Panc1 (cell line): ENCODE measurements around the gene CAMK2A. TPM values are rescaled to one million over a fixed set of nuclear protein-coding genes. Genes with fewer than 3 reads are reported as not detected.
A peak's percentile ranks its signal among the peaks of the same experiment; 100 is the strongest.

Experiments
- ATAC-seq: fragments of 200-7000 bp; cut with Tn5 transposase; 2 replicates; pipeline ENCODE4 v1.9.1; 2020; ENCODE audit warnings: mild to moderate bottlenecking, moderate library complexity
- BruUV-seq: library from RNA; stranded (reverse); fragments of 400-500 nt; replicated peaks from 2 replicates; lab custom pipeline; 2021; lab: Mats Ljungman, UMichigan
- CTCF ChIA-PET: fragments of 300-600 bp; sonication (Branson Sonifier 250); formaldehyde crosslinking; loops from one replicate; lab custom pipeline; 2022; ENCODE audit warnings: antibody characterized with exemption; lab: Charles Lee
- POLR2A ChIA-PET: fragments of 300-600 bp; sonication (Branson Sonifier 250); formaldehyde crosslinking; loops from one replicate; lab custom pipeline; 2022; ENCODE audit warnings: antibody characterized with exemption; lab: Charles Lee
- DNase-seq: peaks from one replicate; pipeline ENCODE4 v3.0.0-alpha.2; 2010; ENCODE audit warnings: low read depth, low spot score
- H3K27ac ChIP-seq: 2 replicates; pipeline ENCODE4 v1.5.1; 2011; ENCODE audit warnings: mild to moderate bottlenecking, low read length, inconsistent platforms
- H3K27me3 ChIP-seq: fragments of 200-500 bp; sonication (Bioruptor generic); 2 replicates; pipeline ENCODE4 v1.6.0; 2014; ENCODE audit warnings: low read length, inconsistent platforms; ENCODE audit not compliant: control insufficient read depth, insufficient read depth
- H3K36me3 ChIP-seq: fragments of 200-500 bp; sonication (Bioruptor generic); 2 replicates; pipeline ENCODE4 v1.5.1; 2014; ENCODE audit warnings: inconsistent platforms, mild to moderate bottlenecking, low read length, moderate library complexity; ENCODE audit not compliant: control insufficient read depth, insufficient read depth
- H3K4me1 ChIP-seq: 2 replicates; pipeline ENCODE4 v1.5.1; 2011; ENCODE audit warnings: inconsistent platforms, mild to moderate bottlenecking, low read length, moderate library complexity; ENCODE audit not compliant: control insufficient read depth, insufficient read depth
- H3K4me3 ChIP-seq, 2 experiments: 2 replicates each; pipeline ENCODE4 v1.5.1; 2011 to 2012; ENCODE audit warnings: low read depth in 2 of 2, low read length in 2 of 2, mild to moderate bottlenecking in 2 of 2, inconsistent platforms in 1 of 2, moderate library complexity in 1 of 2
- H3K9me3 ChIP-seq: fragments of 200-500 bp; sonication (Bioruptor generic); 2 replicates; pipeline ENCODE4 v1.5.1; 2014; ENCODE audit warnings: low read depth, mild to moderate bottlenecking, inconsistent platforms, low read length, moderate library complexity; ENCODE audit not compliant: control insufficient read depth, insufficient read depth
- POLR2AphosphoS5 ChIP-seq: IDR thresholded peaks from 2 replicates; pipeline ENCODE4 v1.6.1; 2012; ENCODE audit warnings: mild to moderate bottlenecking, low read depth, low read length, moderate library complexity
- REST ChIP-seq, 2 experiments: IDR thresholded peaks; 2 replicates each; pipeline ENCODE4 v1.6.1; 2011 to 2012; ENCODE audit warnings: low read depth in 2 of 2, control low read depth in 1 of 2, low read length in 1 of 2, mild to moderate bottlenecking in 1 of 2, moderate library complexity in 1 of 2; ENCODE audit not compliant: insufficient read depth in 1 of 2
- SIN3A ChIP-seq: IDR thresholded peaks from 2 replicates; pipeline ENCODE4 v1.6.1; 2012; ENCODE audit warnings: low read depth, mild to moderate bottlenecking, low read length, moderate library complexity, borderline replicate concordance; ENCODE audit not compliant: insufficient read depth
- TCF7L2 ChIP-seq: IDR thresholded peaks from 2 replicates; pipeline ENCODE4 v1.6.1; 2011; ENCODE audit warnings: mild to moderate bottlenecking, low read depth, low read length, inconsistent platforms
- in situ Hi-C: cut with HindIII; loops from 2 replicates; pipeline ENCODE4 v1.10.0; 2016; ENCODE audit warnings: low sequenced_read_pairs, low pct_unique_long_range_greater_than_20kb
- intact Hi-C: fragments of 100-400 bp; cut with micrococcal nuclease; formaldehyde crosslinking; loops from one replicate; pipeline ENCODE4 v1.10.0; 2022; ENCODE audit not compliant: unreplicated experiment
- total RNA-seq: library from RNA; stranded (reverse); gene quantifications from one replicate; pipeline ENCODE4 v1.2.1, GENCODE V29; 2021; ENCODE audit not compliant: unreplicated experiment
- TF ChIP-seq, protein P1 (sequence below): fragments of 450-650 bp; IDR thresholded peaks from 2 replicates; pipeline ENCODE4 v1.5.1; 2017; ENCODE audit warnings: mild to moderate bottlenecking

The CAMK2A gene
- total RNA-seq, 1 experiment from 2014 or later: 0.51 TPM

DNA sequence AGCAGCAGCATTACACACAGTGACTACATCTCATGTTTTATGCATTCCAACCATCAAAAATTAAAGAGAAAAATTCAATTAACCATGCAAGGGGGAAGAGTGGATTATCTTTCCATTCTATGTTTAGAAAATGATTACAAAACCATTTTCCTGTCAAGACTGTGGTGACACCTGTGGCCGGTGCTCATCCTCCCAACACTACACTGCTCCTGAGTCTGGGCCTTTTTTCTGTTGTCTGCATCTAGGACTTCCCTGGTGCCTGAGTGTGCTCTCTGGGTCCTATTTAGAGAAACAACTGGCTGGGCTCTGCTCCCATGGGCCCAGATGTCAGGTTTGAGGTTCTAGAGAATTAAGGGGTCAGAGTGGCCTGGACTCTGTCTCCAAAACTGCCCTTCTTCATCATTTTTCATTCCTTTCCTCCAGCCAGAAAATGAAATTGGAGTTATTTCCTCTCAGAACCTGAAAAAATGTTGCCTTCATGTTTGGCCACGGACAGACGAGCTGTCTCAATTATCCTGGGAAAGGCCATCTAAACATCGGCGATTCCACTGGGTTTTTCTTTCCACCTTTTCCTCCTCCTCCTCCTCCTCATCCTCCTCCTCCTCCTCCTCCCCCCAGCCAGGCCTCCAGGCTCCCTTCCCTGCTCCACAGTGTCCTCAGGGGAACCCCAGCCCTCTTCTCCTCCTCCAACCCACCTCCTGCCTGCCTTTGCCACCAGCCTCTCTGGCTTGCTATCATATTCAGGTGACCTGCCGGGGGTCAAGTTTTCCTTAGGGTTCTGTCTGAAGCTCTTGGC, 24.5 kb upstream of the CAMK2A start:
- Histone ChIP-seq H3K4me3 (no peak overlapping the region), H3K9me3 (no peaks in the 10 kb centered on the region; the same call in 1 of the 2 replicates), H3K27ac (peak overlapping the region; percentile 57), H3K27me3 (no peaks in the 10 kb centered on the region), H3K4me1 (peaks cover 30% of the 10 kb centered on the region), H3K36me3 (no peaks in the 10 kb centered on the region)
- CTCF ChIA-PET: no interaction called here
- TF ChIP-seq REST (IDR thresholded peaks at IDR 0.05; ENCODE audit: insufficient read depth in 1 of 2, low read depth in 2 of 2, low read length in 1 of 2): no peak
- TF ChIP-seq, protein P1, sequence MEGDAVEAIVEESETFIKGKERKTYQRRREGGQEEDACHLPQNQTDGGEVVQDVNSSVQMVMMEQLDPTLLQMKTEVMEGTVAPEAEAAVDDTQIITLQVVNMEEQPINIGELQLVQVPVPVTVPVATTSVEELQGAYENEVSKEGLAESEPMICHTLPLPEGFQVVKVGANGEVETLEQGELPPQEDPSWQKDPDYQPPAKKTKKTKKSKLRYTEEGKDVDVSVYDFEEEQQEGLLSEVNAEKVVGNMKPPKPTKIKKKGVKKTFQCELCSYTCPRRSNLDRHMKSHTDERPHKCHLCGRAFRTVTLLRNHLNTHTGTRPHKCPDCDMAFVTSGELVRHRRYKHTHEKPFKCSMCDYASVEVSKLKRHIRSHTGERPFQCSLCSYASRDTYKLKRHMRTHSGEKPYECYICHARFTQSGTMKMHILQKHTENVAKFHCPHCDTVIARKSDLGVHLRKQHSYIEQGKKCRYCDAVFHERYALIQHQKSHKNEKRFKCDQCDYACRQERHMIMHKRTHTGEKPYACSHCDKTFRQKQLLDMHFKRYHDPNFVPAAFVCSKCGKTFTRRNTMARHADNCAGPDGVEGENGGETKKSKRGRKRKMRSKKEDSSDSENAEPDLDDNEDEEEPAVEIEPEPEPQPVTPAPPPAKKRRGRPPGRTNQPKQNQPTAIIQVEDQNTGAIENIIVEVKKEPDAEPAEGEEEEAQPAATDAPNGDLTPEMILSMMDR: no peak
- no peak for TF ChIP-seq SIN3A
- TF ChIP-seq POLR2AphosphoS5: no peak
- no peak for TF ChIP-seq TCF7L2
- ATAC-seq (no peak), DNase-seq (no peak)
- no TSS peak for BruUV-seq
- intact Hi-C loops: no loop called here
- POLR2A ChIA-PET: interaction anchor here (0.9 kb wide), 1 partner anchor 246 kb away, joined by 3 read pairs; no protein-coding TSS in a partner anchor
- in situ Hi-C loops: no loop called here

GRCh38 chr5:150313501-150313900, 23.9 kb upstream of the CAMK2A start:
- ATAC-seq (no peak), DNase-seq (no peak)
- H3K4me1 ChIP-seq: peaks cover 24% of the 10 kb centered on the region
- intact Hi-C loops: no loop called here
- H3K27me3 ChIP-seq: no peaks in the 10 kb centered on the region
- POLR2A ChIA-PET: no interaction called here
- no peaks in the 10 kb centered on the region; the same call in 1 of the 2 replicates for H3K9me3 ChIP-seq
- CTCF ChIA-PET: no interaction called here
- no peaks in the 10 kb centered on the region for H3K36me3 ChIP-seq
- BruUV-seq: no TSS peak
- H3K27ac ChIP-seq: no peak overlapping the region
- no peak overlapping the region for H3K4me3 ChIP-seq
- TF ChIP-seq TCF7L2: no peak
- TF ChIP-seq, protein P1: no peak
- no peak for TF ChIP-seq SIN3A
- TF ChIP-seq POLR2AphosphoS5: no peak
- no peak for TF ChIP-seq REST (IDR thresholded peaks at IDR 0.05; ENCODE audit: insufficient read depth in 1 of 2, low read depth in 2 of 2, low read length in 1 of 2)
- in situ Hi-C loops: no loop called here
